HL-60 (cell line): ENCODE measurements around the gene GLIPR1L2.

ENCODE experiments used
- DNase-seq, 2 experiments: peaks; one replicate each; pipeline ENCODE4 v3.0.0-alpha.2; 2010 to 2020; ENCODE audit warnings: low read depth in 1 of 2, low spot score in 1 of 2
- H3K27ac ChIP-seq: fragments of 250-450 bp; sonication (Bioruptor Pico); replicated peaks from 2 replicates; pipeline ENCODE4 v1.5.1; 2020; ENCODE audit warnings: mild to moderate bottlenecking, moderate library complexity
- H3K27me3 ChIP-seq: fragments of 250-450 bp; sonication (Bioruptor Pico); 2 replicates; pipeline ENCODE4 v1.5.1; 2021; ENCODE audit warnings: mild to moderate bottlenecking, moderate library complexity; ENCODE audit not compliant: insufficient read depth, poor library complexity, severe bottlenecking
- H3K4me3 ChIP-seq: replicated peaks from 2 replicates; pipeline ENCODE4 v1.5.1; 2011; ENCODE audit warnings: mild to moderate bottlenecking, control low read depth, low read length; ENCODE audit not compliant: insufficient read depth
- GABPA ChIP-seq: IDR thresholded peaks from 2 replicates; pipeline ENCODE4 v1.6.1; 2012; ENCODE audit warnings: low read depth
- POLR2AphosphoS5 ChIP-seq: IDR thresholded peaks from 2 replicates; pipeline ENCODE4 v1.6.1; 2012; ENCODE audit warnings: low read depth
- SPI1 ChIP-seq: IDR thresholded peaks from 2 replicates; pipeline ENCODE4 v1.6.1; 2012; ENCODE audit warnings: low read depth, mild to moderate bottlenecking, borderline replicate concordance
- TF ChIP-seq, protein P1 (sequence below): IDR thresholded peaks from 2 replicates; pipeline ENCODE4 v1.6.1; 2012; ENCODE audit warnings: low read depth; ENCODE audit not compliant: insufficient replicate concordance
- TF ChIP-seq, protein P2 (sequence below): IDR thresholded peaks from one replicate; pipeline ENCODE4 v1.5.1; 2011; ENCODE audit warnings: low read length, control low read depth, inconsistent platforms; ENCODE audit not compliant: insufficient read depth

The GLIPR1L2 gene

DNA sequence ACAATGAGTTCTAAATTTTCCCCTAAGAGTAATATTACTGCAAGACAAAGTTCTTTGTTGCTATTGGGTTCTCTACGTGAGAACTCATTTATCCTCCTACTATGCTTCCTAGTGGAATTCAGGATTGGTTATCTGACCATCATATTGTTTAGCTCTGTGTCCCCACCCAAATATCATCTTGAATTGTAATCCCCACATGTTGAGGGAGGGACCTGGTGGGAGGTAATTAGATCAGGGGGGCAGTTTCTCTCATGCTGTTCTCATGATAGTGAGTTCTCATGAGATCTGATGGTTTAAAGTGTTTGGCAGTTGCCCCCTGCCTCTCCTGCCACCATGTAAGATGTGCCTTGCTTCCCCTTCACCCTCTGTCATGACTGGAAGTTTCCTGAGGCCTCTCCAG lies 36.6 kb downstream of the GLIPR1L2 start:
- no peak overlapping the region for H3K27ac ChIP-seq
- no peak overlapping the region for H3K4me3 ChIP-seq
- H3K27me3 ChIP-seq: no peaks in the 10 kb centered on the region
- TF ChIP-seq GABPA (no peak), POLR2AphosphoS5 (no peak), SPI1 (no peak)
- TF ChIP-seq, protein P1, sequence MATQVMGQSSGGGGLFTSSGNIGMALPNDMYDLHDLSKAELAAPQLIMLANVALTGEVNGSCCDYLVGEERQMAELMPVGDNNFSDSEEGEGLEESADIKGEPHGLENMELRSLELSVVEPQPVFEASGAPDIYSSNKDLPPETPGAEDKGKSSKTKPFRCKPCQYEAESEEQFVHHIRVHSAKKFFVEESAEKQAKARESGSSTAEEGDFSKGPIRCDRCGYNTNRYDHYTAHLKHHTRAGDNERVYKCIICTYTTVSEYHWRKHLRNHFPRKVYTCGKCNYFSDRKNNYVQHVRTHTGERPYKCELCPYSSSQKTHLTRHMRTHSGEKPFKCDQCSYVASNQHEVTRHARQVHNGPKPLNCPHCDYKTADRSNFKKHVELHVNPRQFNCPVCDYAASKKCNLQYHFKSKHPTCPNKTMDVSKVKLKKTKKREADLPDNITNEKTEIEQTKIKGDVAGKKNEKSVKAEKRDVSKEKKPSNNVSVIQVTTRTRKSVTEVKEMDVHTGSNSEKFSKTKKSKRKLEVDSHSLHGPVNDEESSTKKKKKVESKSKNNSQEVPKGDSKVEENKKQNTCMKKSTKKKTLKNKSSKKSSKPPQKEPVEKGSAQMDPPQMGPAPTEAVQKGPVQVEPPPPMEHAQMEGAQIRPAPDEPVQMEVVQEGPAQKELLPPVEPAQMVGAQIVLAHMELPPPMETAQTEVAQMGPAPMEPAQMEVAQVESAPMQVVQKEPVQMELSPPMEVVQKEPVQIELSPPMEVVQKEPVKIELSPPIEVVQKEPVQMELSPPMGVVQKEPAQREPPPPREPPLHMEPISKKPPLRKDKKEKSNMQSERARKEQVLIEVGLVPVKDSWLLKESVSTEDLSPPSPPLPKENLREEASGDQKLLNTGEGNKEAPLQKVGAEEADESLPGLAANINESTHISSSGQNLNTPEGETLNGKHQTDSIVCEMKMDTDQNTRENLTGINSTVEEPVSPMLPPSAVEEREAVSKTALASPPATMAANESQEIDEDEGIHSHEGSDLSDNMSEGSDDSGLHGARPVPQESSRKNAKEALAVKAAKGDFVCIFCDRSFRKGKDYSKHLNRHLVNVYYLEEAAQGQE: no peak
- TF ChIP-seq, protein P2, sequence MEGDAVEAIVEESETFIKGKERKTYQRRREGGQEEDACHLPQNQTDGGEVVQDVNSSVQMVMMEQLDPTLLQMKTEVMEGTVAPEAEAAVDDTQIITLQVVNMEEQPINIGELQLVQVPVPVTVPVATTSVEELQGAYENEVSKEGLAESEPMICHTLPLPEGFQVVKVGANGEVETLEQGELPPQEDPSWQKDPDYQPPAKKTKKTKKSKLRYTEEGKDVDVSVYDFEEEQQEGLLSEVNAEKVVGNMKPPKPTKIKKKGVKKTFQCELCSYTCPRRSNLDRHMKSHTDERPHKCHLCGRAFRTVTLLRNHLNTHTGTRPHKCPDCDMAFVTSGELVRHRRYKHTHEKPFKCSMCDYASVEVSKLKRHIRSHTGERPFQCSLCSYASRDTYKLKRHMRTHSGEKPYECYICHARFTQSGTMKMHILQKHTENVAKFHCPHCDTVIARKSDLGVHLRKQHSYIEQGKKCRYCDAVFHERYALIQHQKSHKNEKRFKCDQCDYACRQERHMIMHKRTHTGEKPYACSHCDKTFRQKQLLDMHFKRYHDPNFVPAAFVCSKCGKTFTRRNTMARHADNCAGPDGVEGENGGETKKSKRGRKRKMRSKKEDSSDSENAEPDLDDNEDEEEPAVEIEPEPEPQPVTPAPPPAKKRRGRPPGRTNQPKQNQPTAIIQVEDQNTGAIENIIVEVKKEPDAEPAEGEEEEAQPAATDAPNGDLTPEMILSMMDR: no peak
- DNase-seq: no peak

DNA sequence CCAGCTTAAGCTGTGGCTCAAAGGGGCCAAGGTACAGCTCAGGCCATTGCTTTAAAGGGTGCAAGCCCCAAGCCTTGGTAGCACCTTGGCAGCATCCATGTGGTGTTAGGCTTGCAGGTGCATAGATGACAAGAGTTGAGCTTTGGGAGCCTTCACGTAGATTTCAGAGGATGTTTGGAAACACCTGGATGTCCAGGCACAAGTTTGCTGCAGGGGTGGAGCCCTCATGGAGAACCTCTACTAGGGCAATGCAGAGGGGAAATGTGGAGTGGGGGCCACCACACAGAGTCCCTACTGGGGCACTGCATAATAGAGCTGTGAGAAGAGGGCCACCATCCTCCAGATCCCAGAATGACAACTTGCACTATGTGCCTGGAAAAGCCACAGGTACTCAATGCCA lies 37.9 kb downstream of the GLIPR1L2 start:
- no peak overlapping the region for H3K27ac ChIP-seq
- TF ChIP-seq SPI1 (no peak), POLR2AphosphoS5 (no peak), GABPA (no peak)
- TF ChIP-seq, protein P2: no peak
- TF ChIP-seq, protein P1: no peak
- no peak for DNase-seq
- H3K4me3 ChIP-seq: no peak overlapping the region
- H3K27me3 ChIP-seq: no peaks in the 10 kb centered on the region

DNA sequence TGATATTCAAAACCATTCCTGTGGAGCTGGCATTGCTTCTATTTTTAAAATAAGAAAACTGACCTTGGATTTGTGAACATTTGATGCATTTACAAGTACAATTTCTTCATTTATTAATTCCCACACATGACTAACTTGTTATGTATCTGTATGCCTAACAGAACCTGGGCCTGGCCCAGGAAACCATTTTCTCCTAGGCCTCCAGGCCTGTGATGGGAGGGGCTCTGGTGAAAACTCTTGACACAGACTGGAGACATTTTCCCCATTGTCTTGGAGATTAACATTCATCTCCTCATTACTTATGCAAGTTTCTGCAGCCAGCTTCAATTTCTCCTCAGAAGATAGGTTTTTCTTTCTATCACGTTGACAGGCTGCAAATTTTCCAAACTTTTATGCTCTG lies 42.0 kb downstream of the GLIPR1L2 start:
- H3K27ac ChIP-seq: no peak overlapping the region
- H3K27me3 ChIP-seq: no peaks in the 10 kb centered on the region
- H3K4me3 ChIP-seq: no peak overlapping the region
- no peak for DNase-seq
- TF ChIP-seq GABPA: no peak
- no peak for TF ChIP-seq SPI1
- TF ChIP-seq, protein P1: no peak
- TF ChIP-seq POLR2AphosphoS5: no peak
- TF ChIP-seq, protein P2: no peak
